ENCODE measurements around the gene AMHR2.
A peak's percentile ranks its signal among the peaks of the same experiment; 100 is the strongest.
"Not testable (repeated sequence)": the region's sequence is repeated elsewhere in the genome, so short reads cannot be mapped to it uniquely, and the experiment has no call there.

The AMHR2 gene

GRCh38 chr12:53380794-53381730 lies 42.6 kb upstream of the AMHR2 start:
- Histone ChIP-seq H3K79me2 (ENCODE audit: low read length) (peaks cover 53% of the 10 kb centered on the region), H3K9me2 (replicated peaks; ENCODE audit: insufficient read depth, low read length) (no peaks in the 10 kb centered on the region), H3F3A (ENCODE audit: insufficient read depth, low read length) (peaks cover 9% of the 10 kb centered on the region), H3K4me2 (ENCODE audit: low read depth, low read length) (peak overlapping the region; percentile 89), H3K27ac (ENCODE audit: low read length) (peak overlapping the region; percentile 49; the same call in 1 of the 2 replicates), H3K9ac (ENCODE audit: low read length) (peak overlapping the region; percentile 39; the same call in 1 of the 2 replicates), H4K20me1 (ENCODE audit: insufficient read depth, low read length) (no peaks in the 10 kb centered on the region), H3K27me3 (replicated peaks; ENCODE audit: insufficient read depth, low read length) (no peaks in the 10 kb centered on the region), H3K36me3 (replicated peaks; ENCODE audit: insufficient read depth, low read length) (peaks cover 10% of the 10 kb centered on the region), H3K4me1 (ENCODE audit: low read length) (peaks cover 27% of the 10 kb centered on the region), H3K4me3 (ENCODE audit: low read length) (peak overlapping the region; percentile 29), H2AFZ (ENCODE audit: low read length) (no peak overlapping the region), H3K9me3 (replicated peaks; ENCODE audit: insufficient read depth, low read length) (no peaks in the 10 kb centered on the region)
- TF ChIP-seq EZH2 (optimal IDR thresholded peaks at IDR 0.05; ENCODE audit: low read depth, low read length) (no peak), EZH2phosphoT487 (IDR thresholded peaks at IDR 0.05; ENCODE audit: low read length) (no peak), CTCF (IDR thresholded peaks at IDR 0.05; ENCODE audit: low read length) (no peak)
- DNase-seq: no peak

- peak overlapping the region; percentile 89 for H3K4me2 ChIP-seq (ENCODE audit: low read depth, low read length)
- H3K79me2 ChIP-seq (ENCODE audit: low read length): peaks cover 62% of the 10 kb centered on the region
- H3K27ac ChIP-seq (ENCODE audit: low read length): peak overlapping the region; percentile 49; the same call in 1 of the 2 replicates
- peaks cover 10% of the 10 kb centered on the region for H3K36me3 ChIP-seq (replicated peaks; ENCODE audit: insufficient read depth, low read length)
- peak; percentile 69 for DNase-seq
- H3F3A ChIP-seq (ENCODE audit: insufficient read depth, low read length): peaks cover 9% of the 10 kb centered on the region
- peaks cover 28% of the 10 kb centered on the region for H3K4me1 ChIP-seq (ENCODE audit: low read length)
- TF ChIP-seq CTCF (IDR thresholded peaks at IDR 0.05; ENCODE audit: low read length) (peak; percentile 60), EZH2 (optimal IDR thresholded peaks at IDR 0.05; ENCODE audit: low read depth, low read length) (no peak)
- H3K9me2 ChIP-seq (replicated peaks; ENCODE audit: insufficient read depth, low read length): no peaks in the 10 kb centered on the region
- H4K20me1 ChIP-seq (ENCODE audit: insufficient read depth, low read length): no peaks in the 10 kb centered on the region
- no peaks in the 10 kb centered on the region for H3K27me3 ChIP-seq (replicated peaks; ENCODE audit: insufficient read depth, low read length)
- H2AFZ ChIP-seq (ENCODE audit: low read length): no peak overlapping the region
- H3K9ac ChIP-seq (ENCODE audit: low read length): peak overlapping the region; percentile 39; the same call in 1 of the 2 replicates
- H3K4me3 ChIP-seq (ENCODE audit: low read length): peak overlapping the region; percentile 29
- H3K9me3 ChIP-seq (replicated peaks; ENCODE audit: insufficient read depth, low read length): no peaks in the 10 kb centered on the region
These were observed 41.7 kb upstream of the AMHR2 start for GRCh38 chr12:53381731-53382630.

- Histone ChIP-seq H3K36me3 (replicated peaks; ENCODE audit: insufficient read depth, low read length) (peaks cover 12% of the 10 kb centered on the region), H3K4me2 (ENCODE audit: low read depth, low read length) (peak overlapping the region; percentile 89; the same call in 1 of the 2 replicates), H3K9ac (ENCODE audit: low read length) (no peak overlapping the region), H3K4me3 (ENCODE audit: low read length) (no peak overlapping the region), H3K9me3 (replicated peaks; ENCODE audit: insufficient read depth, low read length) (no peaks in the 10 kb centered on the region), H3K4me1 (ENCODE audit: low read length) (peaks cover 33% of the 10 kb centered on the region), H3K27me3 (replicated peaks; ENCODE audit: insufficient read depth, low read length) (no peaks in the 10 kb centered on the region), H3K9me2 (replicated peaks; ENCODE audit: insufficient read depth, low read length) (no peaks in the 10 kb centered on the region), H3F3A (ENCODE audit: insufficient read depth, low read length) (peaks cover 9% of the 10 kb centered on the region), H3K27ac (ENCODE audit: low read length) (no peak overlapping the region), H4K20me1 (ENCODE audit: insufficient read depth, low read length) (no peaks in the 10 kb centered on the region), H3K79me2 (ENCODE audit: low read length) (peaks cover 75% of the 10 kb centered on the region), H2AFZ (ENCODE audit: low read length) (no peak overlapping the region)
- TF ChIP-seq EZH2 (optimal IDR thresholded peaks at IDR 0.05; ENCODE audit: low read depth, low read length) (no peak), CTCF (IDR thresholded peaks at IDR 0.05; ENCODE audit: low read length) (no peak), EZH2phosphoT487 (IDR thresholded peaks at IDR 0.05; ENCODE audit: low read length) (no peak)
- DNase-seq: no peak
These were observed 40.4 kb upstream of the AMHR2 start for GRCh38 chr12:53383258-53383657.

- H3K9me2 ChIP-seq (replicated peaks; ENCODE audit: insufficient read depth, low read length); H2AFZ ChIP-seq (ENCODE audit: low read length); H3K27me3 ChIP-seq (replicated peaks; ENCODE audit: insufficient read depth, low read length); H3K27ac ChIP-seq (ENCODE audit: low read length); H3K4me3 ChIP-seq (ENCODE audit: low read length); DNase-seq; H3K9ac ChIP-seq (ENCODE audit: low read length); H4K20me1 ChIP-seq (ENCODE audit: insufficient read depth, low read length); H3F3A ChIP-seq (ENCODE audit: insufficient read depth, low read length); H3K9me3 ChIP-seq (replicated peaks; ENCODE audit: insufficient read depth, low read length): not testable (repeated sequence)
- Histone ChIP-seq H3K4me1 (ENCODE audit: low read length) (peaks cover 31% of the 10 kb centered on the region), H3K79me2 (ENCODE audit: low read length) (peaks cover 99% of the 10 kb centered on the region), H3K4me2 (ENCODE audit: low read depth, low read length) (peak overlapping the region; percentile 27; the same call in 1 of the 2 replicates), H3K36me3 (replicated peaks; ENCODE audit: insufficient read depth, low read length) (peaks cover 15% of the 10 kb centered on the region)
These were observed 37.3 kb upstream of the AMHR2 start for GRCh38 chr12:53386381-53386780.
